GM23338 (cell line): ENCODE results near the gene SPATA1. TPM values are rescaled to one million over a fixed set of nuclear protein-coding genes. Genes with fewer than 3 reads are reported as not detected.

Source experiments
- ATAC-seq: fragments of 200-7000 bp; cut with Tn5 transposase; 3 replicates; pipeline ENCODE4 v1.9.1; 2020
- DNase-seq: peaks from one replicate; pipeline ENCODE4 v3.0.0-alpha.2; 2015; ENCODE audit warnings: low spot score
- H2AFZ ChIP-seq: fragments of 200-600 bp; sonication (generic); 2 replicates; pipeline ENCODE4 v1.8.0; 2016; ENCODE audit warnings: antibody characterized with exemption, mild to moderate bottlenecking, moderate library complexity
- H3F3A ChIP-seq: fragments of 200-600 bp; sonication (generic); replicated peaks from 2 replicates; pipeline ENCODE4 v1.8.0; 2017; ENCODE audit warnings: antibody characterized with exemption, mixed run types, low read depth
- H3K27ac ChIP-seq: fragments of 200-600 bp; sonication (generic); 2 replicates; pipeline ENCODE4 v1.6.1; 2016; ENCODE audit warnings: low read depth
- H3K27me3 ChIP-seq: fragments of 200-600 bp; sonication (generic); 2 replicates; pipeline ENCODE4 v1.8.0; 2016; ENCODE audit warnings: mild to moderate bottlenecking, mixed run types, moderate library complexity; ENCODE audit not compliant: insufficient read depth
- H3K36me3 ChIP-seq: fragments of 200-600 bp; sonication (generic); 2 replicates; pipeline ENCODE4 v1.8.0; 2016; ENCODE audit warnings: mild to moderate bottlenecking; ENCODE audit not compliant: insufficient read depth
- H3K4me1 ChIP-seq: fragments of 200-600 bp; sonication (generic); 2 replicates; pipeline ENCODE4 v1.8.0; 2016; ENCODE audit warnings: mild to moderate bottlenecking, moderate library complexity; ENCODE audit not compliant: insufficient read depth
- H3K4me2 ChIP-seq: fragments of 200-600 bp; sonication (generic); 2 replicates; pipeline ENCODE4 v1.7.1; 2017; ENCODE audit warnings: mixed run types
- H3K4me3 ChIP-seq: fragments of 200-600 bp; sonication (generic); 2 replicates; pipeline ENCODE4 v1.6.1; 2016; ENCODE audit warnings: mixed run types
- H3K79me2 ChIP-seq: fragments of 200-600 bp; sonication (generic); replicated peaks from 2 replicates; pipeline ENCODE4 v1.8.0; 2017; ENCODE audit warnings: mild to moderate bottlenecking; ENCODE audit not compliant: insufficient read depth
- H3K9me2 ChIP-seq: fragments of 200-600 bp; sonication (generic); 2 replicates; pipeline ENCODE4 v1.8.0; 2017; ENCODE audit not compliant: insufficient read depth
- H4K20me1 ChIP-seq: fragments of 200-600 bp; sonication (generic); replicated peaks from 2 replicates; pipeline ENCODE4 v1.8.0; 2017; ENCODE audit warnings: mild to moderate bottlenecking; ENCODE audit not compliant: insufficient read depth
- H3K27ac Mint-ChIP-seq: 2 replicates; pipeline ENCODE4 v1.8.0; 2020; ENCODE audit warnings: inconsistent platforms, mild to moderate bottlenecking, moderate library complexity, mixed read lengths
- H3K27me3 Mint-ChIP-seq: 3 replicates; pipeline ENCODE4 v1.8.0; 2022; ENCODE audit warnings: low read depth, mild to moderate bottlenecking, moderate library complexity, mixed read lengths, inconsistent platforms; ENCODE audit not compliant: insufficient read depth, poor library complexity
- H3K36me3 Mint-ChIP-seq: 3 replicates; pipeline ENCODE4 v1.8.0; 2021; ENCODE audit warnings: low read depth, mild to moderate bottlenecking, inconsistent platforms, moderate library complexity, mixed read lengths
- H3K4me1 Mint-ChIP-seq: 3 replicates; pipeline ENCODE4 v1.8.0; 2020; ENCODE audit warnings: mild to moderate bottlenecking, inconsistent platforms, mixed read lengths
- H3K4me3 Mint-ChIP-seq: 3 replicates; pipeline ENCODE4 v1.8.0; 2021; ENCODE audit warnings: moderate library complexity, mild to moderate bottlenecking, inconsistent platforms, mixed read lengths
- H3K9me3 Mint-ChIP-seq: 3 replicates; pipeline ENCODE4 v1.8.0; 2020; ENCODE audit warnings: moderate library complexity, mild to moderate bottlenecking, inconsistent platforms, mixed read lengths
- CREB1 ChIP-seq: fragments of 250-450 bp; sonication (Bioruptor Pico); IDR thresholded peaks from 2 replicates; pipeline ENCODE4 v1.5.0; 2020; ENCODE audit warnings: low read depth, mild to moderate bottlenecking, moderate library complexity
- CTCF ChIP-seq, 2 experiments: fragments of 200-600 bp in 1 of 2; sonication (generic) in 1 of 2; conservative IDR thresholded peaks; 2 replicates each; pipeline versions ENCODE4 v1.5.1 to v1.6.1; 2016 to 2017; ENCODE audit warnings: antibody characterized with exemption in 2 of 2, low read depth in 2 of 2, mild to moderate bottlenecking in 2 of 2, moderate library complexity in 1 of 2
- ETS1 ChIP-seq: IDR thresholded peaks from 2 replicates; pipeline ENCODE4 v1.6.1; 2016; ENCODE audit warnings: antibody characterized with exemption
- EZH2 ChIP-seq: fragments of 200-600 bp; sonication (generic); IDR thresholded peaks from one replicate; pipeline ENCODE4 v1.8.0; 2017; ENCODE audit warnings: antibody characterized with exemption, mild to moderate bottlenecking, low read depth; ENCODE audit not compliant: unreplicated experiment
- EZH2phosphoT487 ChIP-seq: fragments of 200-600 bp; sonication (generic); IDR thresholded peaks from one replicate; pipeline ENCODE4 v1.8.1; 2018; ENCODE audit warnings: antibody characterized with exemption; ENCODE audit not compliant: unreplicated experiment
- JUNB ChIP-seq: IDR thresholded peaks from one replicate; pipeline ENCODE4 v1.6.1; 2016; ENCODE audit warnings: antibody characterized with exemption; ENCODE audit not compliant: unreplicated experiment
- NANOG ChIP-seq: IDR thresholded peaks from 2 replicates; pipeline ENCODE4 v1.6.1; 2016; ENCODE audit warnings: antibody characterized with exemption, borderline replicate concordance
- POLR2AphosphoS5 ChIP-seq: IDR thresholded peaks from 2 replicates; pipeline ENCODE4 v1.6.1; 2016; ENCODE audit warnings: antibody characterized with exemption, low read depth
- STAT1 ChIP-seq: IDR thresholded peaks from one replicate; pipeline ENCODE4 v1.6.1; 2016; ENCODE audit warnings: antibody characterized with exemption; ENCODE audit not compliant: unreplicated experiment
- ZNF114 ChIP-seq: fragments of 250-450 bp; sonication (Bioruptor Pico); IDR thresholded peaks from 2 replicates; pipeline ENCODE4 v1.5.0; 2020; ENCODE audit warnings: mild to moderate bottlenecking, moderate library complexity
- ZNF331 ChIP-seq: fragments of 250-450 bp; sonication (Bioruptor Pico); IDR thresholded peaks from 2 replicates; pipeline ENCODE4 v1.5.0; 2020; ENCODE audit warnings: low read depth, mild to moderate bottlenecking, moderate library complexity
- polyA plus RNA-seq: library from polyadenylated mRNA; unstranded; fragments of >200 nt; fragmentation: Nextera tagmentation; extraction: Ambion mirVana; gene quantifications from 2 replicates; pipeline ENCODE4 v1.2.1, GENCODE V29; 2016
- total RNA-seq: library from RNA; depleted of rRNA; stranded (reverse); fragments of >200 nt; shearing (Covaris generic); gene quantifications from 2 replicates; pipeline ENCODE4 v1.2.3, GENCODE V29; 2014
- TF ChIP-seq, protein P1 (sequence below): fragments of 250-450 bp; sonication (Bioruptor Pico); IDR thresholded peaks from 2 replicates; pipeline ENCODE4 v1.5.0; 2020; ENCODE audit warnings: mild to moderate bottlenecking, moderate library complexity
- TF ChIP-seq, protein P2 (sequence below): IDR thresholded peaks from one replicate; pipeline ENCODE4 v1.6.1; 2018; ENCODE audit warnings: antibody characterized with exemption; ENCODE audit not compliant: unreplicated experiment

Gene SPATA1
- total and polyA plus RNA-seq, 2 experiments from 2014 or later: 3.3 TPM; not detected in 1

DNA sequence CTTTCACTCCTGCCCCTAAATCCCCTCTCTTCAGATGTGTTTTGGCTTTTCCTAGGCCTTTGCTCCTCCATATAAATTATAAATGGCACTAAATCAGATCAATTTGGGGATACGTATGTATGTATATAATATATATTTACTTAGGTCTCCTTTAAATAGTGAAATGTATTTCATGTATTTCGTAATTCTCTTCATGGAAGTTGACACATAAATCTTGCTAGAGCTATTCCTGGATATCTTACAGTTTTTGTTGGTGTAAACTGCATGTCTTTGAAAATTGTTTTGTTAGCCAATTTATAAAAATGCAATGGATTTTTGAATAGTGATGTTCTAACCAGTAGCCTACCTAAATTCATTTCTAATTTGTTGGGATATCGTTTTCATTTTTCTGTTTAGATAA, 18.1 kb upstream of the SPATA1 start:
- H3K27me3 ChIP-seq: no peaks in the 10 kb centered on the region
- no peaks in the 10 kb centered on the region for H3F3A ChIP-seq
- peaks cover 57% of the 10 kb centered on the region for H3K36me3 Mint-ChIP-seq
- H3K9me2 ChIP-seq: no peaks in the 10 kb centered on the region
- no peaks in the 10 kb centered on the region for H3K4me1 Mint-ChIP-seq
- H3K27ac ChIP-seq: no peak overlapping the region
- H3K27me3 Mint-ChIP-seq: peaks cover 2% of the 10 kb centered on the region
- H4K20me1 ChIP-seq: peaks cover 5% of the 10 kb centered on the region; the same call in 1 of the 2 replicates
- DNase-seq: no peak
- H3K79me2 ChIP-seq: peaks cover 37% of the 10 kb centered on the region
- H3K27ac Mint-ChIP-seq: no peak overlapping the region
- no peak overlapping the region for H3K4me3 ChIP-seq
- no peak overlapping the region for H3K4me2 ChIP-seq
- peaks cover 23% of the 10 kb centered on the region for H3K36me3 ChIP-seq
- H3K4me3 Mint-ChIP-seq: no peak overlapping the region
- no peaks in the 10 kb centered on the region for H3K9me3 Mint-ChIP-seq
- no peak for ATAC-seq
- no peak overlapping the region for H2AFZ ChIP-seq
- H3K4me1 ChIP-seq: no peaks in the 10 kb centered on the region
- TF ChIP-seq, protein P1, sequence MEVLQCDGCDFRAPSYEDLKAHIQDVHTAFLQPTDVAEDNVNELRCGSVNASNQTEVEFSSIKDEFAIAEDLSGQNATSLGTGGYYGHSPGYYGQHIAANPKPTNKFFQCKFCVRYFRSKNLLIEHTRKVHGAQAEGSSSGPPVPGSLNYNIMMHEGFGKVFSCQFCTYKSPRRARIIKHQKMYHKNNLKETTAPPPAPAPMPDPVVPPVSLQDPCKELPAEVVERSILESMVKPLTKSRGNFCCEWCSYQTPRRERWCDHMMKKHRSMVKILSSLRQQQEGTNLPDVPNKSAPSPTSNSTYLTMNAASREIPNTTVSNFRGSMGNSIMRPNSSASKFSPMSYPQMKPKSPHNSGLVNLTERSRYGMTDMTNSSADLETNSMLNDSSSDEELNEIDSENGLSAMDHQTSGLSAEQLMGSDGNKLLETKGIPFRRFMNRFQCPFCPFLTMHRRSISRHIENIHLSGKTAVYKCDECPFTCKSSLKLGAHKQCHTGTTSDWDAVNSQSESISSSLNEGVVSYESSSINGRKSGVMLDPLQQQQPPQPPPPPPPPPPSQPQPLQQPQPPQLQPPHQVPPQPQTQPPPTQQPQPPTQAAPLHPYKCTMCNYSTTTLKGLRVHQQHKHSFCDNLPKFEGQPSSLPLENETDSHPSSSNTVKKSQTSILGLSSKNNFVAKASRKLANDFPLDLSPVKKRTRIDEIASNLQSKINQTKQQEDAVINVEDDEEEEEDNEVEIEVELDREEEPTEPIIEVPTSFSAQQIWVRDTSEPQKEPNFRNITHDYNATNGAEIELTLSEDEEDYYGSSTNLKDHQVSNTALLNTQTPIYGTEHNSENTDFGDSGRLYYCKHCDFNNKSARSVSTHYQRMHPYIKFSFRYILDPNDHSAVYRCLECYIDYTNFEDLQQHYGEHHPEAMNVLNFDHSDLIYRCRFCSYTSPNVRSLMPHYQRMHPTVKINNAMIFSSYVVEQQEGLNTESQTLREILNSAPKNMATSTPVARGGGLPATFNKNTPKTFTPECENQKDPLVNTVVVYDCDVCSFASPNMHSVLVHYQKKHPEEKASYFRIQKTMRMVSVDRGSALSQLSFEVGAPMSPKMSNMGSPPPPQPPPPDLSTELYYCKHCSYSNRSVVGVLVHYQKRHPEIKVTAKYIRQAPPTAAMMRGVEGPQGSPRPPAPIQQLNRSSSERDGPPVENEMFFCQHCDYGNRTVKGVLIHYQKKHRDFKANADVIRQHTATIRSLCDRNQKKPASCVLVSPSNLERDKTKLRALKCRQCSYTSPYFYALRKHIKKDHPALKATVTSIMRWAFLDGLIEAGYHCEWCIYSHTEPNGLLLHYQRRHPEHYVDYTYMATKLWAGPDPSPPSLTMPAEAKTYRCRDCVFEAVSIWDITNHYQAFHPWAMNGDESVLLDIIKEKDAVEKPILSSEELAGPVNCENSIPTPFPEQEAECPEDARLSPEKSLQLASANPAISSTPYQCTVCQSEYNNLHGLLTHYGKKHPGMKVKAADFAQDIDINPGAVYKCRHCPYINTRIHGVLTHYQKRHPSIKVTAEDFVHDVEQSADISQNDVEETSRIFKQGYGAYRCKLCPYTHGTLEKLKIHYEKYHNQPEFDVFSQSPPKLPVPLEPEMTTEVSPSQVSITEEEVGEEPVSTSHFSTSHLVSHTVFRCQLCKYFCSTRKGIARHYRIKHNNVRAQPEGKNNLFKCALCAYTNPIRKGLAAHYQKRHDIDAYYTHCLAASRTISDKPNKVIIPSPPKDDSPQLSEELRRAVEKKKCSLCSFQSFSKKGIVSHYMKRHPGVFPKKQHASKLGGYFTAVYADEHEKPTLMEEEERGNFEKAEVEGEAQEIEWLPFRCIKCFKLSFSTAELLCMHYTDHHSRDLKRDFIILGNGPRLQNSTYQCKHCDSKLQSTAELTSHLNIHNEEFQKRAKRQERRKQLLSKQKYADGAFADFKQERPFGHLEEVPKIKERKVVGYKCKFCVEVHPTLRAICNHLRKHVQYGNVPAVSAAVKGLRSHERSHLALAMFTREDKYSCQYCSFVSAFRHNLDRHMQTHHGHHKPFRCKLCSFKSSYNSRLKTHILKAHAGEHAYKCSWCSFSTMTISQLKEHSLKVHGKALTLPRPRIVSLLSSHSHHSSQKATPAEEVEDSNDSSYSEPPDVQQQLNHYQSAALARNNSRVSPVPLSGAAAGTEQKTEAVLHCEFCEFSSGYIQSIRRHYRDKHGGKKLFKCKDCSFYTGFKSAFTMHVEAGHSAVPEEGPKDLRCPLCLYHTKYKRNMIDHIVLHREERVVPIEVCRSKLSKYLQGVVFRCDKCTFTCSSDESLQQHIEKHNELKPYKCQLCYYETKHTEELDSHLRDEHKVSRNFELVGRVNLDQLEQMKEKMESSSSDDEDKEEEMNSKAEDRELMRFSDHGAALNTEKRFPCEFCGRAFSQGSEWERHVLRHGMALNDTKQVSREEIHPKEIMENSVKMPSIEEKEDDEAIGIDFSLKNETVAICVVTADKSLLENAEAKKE (CRISPR knock-in tag): no peak
- TF ChIP-seq EZH2phosphoT487 (no peak), POLR2AphosphoS5 (no peak), CREB1 (CRISPR knock-in tag) (no peak), ZNF331 (CRISPR knock-in tag) (no peak), ZNF114 (CRISPR knock-in tag) (no peak), STAT1 (no peak), NANOG (no peak), CTCF (conservative IDR thresholded peaks at IDR 0.05; ENCODE audit: low read depth in 2 of 2) (no peak), ETS1 (no peak), EZH2 (no peak), JUNB (no peak)
- TF ChIP-seq, protein P2, sequence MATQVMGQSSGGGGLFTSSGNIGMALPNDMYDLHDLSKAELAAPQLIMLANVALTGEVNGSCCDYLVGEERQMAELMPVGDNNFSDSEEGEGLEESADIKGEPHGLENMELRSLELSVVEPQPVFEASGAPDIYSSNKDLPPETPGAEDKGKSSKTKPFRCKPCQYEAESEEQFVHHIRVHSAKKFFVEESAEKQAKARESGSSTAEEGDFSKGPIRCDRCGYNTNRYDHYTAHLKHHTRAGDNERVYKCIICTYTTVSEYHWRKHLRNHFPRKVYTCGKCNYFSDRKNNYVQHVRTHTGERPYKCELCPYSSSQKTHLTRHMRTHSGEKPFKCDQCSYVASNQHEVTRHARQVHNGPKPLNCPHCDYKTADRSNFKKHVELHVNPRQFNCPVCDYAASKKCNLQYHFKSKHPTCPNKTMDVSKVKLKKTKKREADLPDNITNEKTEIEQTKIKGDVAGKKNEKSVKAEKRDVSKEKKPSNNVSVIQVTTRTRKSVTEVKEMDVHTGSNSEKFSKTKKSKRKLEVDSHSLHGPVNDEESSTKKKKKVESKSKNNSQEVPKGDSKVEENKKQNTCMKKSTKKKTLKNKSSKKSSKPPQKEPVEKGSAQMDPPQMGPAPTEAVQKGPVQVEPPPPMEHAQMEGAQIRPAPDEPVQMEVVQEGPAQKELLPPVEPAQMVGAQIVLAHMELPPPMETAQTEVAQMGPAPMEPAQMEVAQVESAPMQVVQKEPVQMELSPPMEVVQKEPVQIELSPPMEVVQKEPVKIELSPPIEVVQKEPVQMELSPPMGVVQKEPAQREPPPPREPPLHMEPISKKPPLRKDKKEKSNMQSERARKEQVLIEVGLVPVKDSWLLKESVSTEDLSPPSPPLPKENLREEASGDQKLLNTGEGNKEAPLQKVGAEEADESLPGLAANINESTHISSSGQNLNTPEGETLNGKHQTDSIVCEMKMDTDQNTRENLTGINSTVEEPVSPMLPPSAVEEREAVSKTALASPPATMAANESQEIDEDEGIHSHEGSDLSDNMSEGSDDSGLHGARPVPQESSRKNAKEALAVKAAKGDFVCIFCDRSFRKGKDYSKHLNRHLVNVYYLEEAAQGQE: no peak
